ENCODE data around the gene DNASE1L2.
"Not testable (repeated sequence)": the region's sequence is repeated elsewhere in the genome, so short reads cannot be mapped to it uniquely, and the experiment has no call there.

The DNASE1L2 gene

GRCh38 chr16:2236337-2237101, at the start of gene DNASE1L2:
Gene DNASE1L2 (plus strand): TSS chr16:2236444. CDS start chr16:2236817, 373 bp downstream.
- no peak for DNase-seq (ENCODE audit: low read depth, low spot score)

- DNase-seq (ENCODE audit: low read depth, low spot score): no peak
These were observed 49.7 kb upstream of the DNASE1L2 start for GRCh38 chr16:2186505-2186904.

DNA sequence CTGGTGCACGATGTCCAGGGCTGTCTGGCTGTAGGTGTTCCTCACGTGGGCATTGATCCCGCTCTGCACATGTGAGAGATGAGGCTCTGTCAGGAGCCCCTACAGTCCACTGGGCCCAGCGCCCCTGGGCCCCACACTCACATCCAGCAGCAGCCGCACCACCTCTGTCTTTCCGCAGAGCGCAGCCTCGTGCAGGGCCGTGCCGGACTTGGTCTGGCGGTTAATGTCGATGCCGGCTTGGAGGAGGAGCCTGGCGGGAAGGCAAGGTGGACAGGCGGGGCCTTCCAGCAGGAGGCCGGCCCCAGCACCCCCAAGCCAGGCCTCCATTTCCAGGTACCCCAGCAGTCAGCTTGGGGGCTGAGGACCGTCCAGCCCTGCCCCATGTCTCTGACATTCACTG, 49.0 kb upstream of the DNASE1L2 start:
- no peak for DNase-seq (ENCODE audit: low read depth, low spot score)

GRCh38 chr16:2188395-2188794, 47.8 kb upstream of the DNASE1L2 start:
- DNase-seq (ENCODE audit: low read depth, low spot score): no peak

- no peak for DNase-seq (ENCODE audit: low read depth, low spot score)
These were observed 46.9 kb upstream of the DNASE1L2 start for GRCh38 chr16:2189252-2189893.

DNA sequence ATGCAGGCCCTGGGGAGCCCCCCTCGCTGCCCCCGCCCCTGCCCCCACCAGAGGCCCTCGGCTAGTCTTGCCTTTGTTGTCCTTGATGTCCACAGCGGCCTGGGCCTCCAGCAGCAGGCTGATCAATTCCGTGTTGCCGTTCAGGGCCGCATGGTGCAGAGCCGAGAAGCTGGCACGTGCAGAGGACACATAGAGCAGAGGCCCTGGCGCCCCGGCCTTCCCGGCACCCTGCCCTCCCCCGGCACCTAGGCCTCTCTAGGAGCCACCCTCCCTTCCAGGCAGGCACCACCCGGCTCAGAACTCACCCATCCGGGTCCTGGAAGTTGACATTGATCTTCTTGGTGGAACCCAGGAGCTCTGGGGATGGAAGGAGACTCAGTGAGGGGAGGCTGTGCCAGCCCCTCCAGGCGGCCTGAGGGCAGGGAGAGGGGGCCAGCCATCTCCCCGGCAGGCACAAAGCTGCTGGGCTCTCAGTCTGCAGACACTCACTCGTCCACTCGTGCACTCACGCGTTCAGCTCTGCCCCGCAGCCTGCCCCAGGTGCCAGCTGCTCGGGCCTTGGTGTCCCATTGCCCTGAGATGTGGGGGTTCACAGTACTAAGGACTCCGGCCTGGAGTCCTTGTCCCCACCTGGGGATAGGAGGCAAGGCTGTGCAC, 46.1 kb upstream of the DNASE1L2 start:
- no peak for DNase-seq (ENCODE audit: low read depth, low spot score)

DNA sequence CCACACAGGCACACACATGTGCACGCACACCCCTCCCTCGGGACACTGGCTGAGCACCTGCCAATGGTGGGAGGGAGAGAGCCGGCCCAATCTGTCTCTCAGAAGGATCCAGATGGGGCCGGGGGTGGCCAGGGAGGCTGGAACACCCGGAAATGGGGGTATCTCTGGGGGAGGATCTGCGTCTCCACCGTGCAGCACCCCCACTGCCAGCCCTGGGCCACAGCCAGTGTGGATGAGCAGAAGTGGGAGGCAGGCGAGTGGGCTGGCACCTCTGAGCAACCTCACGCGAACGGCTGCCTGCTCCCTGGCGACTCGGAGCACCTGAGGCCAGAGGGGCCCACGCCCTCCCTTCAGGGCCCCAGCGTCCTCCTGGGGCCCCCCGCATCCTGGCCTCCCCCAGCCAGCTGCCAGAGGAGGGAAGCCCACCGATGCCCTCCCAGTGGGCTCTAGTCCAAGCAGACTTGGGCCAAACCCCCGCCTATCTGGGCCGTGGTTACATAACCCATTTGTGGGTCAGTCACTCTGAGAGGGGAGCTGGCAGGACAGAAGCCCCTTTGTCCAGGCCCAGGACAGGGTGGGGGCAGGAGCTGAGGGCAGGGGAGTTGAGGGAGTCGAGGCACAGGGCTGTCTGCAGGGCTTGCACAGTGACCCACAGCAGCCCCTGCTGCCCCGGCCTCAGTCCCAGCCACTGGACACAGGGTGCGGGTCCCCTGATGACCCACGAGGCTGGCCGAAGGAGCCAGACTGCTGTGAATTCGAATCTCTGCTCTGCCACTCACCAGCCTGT, 45.4 kb upstream of the DNASE1L2 start:
- DNase-seq (ENCODE audit: low read depth, low spot score): no peak

- DNase-seq (ENCODE audit: low read depth, low spot score): no peak
These were observed 44.9 kb upstream of the DNASE1L2 start for GRCh38 chr16:2191446-2191706.

GRCh38 chr16:2194166-2194834, 41.9 kb upstream of the DNASE1L2 start:
- no peak for DNase-seq (ENCODE audit: low read depth, low spot score)

DNA sequence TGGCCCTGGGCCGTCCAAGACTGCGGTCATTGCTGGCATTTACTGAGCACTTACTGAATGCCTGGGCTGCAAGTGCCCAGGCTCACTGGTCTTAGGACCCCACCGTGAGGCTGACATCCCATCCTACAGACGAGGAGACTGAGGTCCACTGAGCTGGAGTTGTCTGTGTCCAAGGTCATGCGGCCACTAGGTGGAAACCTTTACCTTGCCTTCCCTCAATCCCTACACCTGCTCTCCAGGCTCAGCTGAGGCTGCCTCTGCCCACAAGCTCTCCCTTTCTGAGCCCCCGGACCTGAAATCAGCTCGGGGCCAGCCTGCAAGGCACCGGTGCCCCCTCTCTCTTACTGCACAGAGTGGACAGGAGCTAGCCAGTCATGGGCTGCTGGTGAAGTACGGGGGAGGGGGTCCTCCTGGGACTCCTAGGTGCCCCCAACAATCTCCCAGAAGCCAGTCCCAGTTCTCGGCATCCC, 41.4 kb upstream of the DNASE1L2 start:
- DNase-seq (ENCODE audit: low read depth, low spot score): peak; percentile 75

DNA sequence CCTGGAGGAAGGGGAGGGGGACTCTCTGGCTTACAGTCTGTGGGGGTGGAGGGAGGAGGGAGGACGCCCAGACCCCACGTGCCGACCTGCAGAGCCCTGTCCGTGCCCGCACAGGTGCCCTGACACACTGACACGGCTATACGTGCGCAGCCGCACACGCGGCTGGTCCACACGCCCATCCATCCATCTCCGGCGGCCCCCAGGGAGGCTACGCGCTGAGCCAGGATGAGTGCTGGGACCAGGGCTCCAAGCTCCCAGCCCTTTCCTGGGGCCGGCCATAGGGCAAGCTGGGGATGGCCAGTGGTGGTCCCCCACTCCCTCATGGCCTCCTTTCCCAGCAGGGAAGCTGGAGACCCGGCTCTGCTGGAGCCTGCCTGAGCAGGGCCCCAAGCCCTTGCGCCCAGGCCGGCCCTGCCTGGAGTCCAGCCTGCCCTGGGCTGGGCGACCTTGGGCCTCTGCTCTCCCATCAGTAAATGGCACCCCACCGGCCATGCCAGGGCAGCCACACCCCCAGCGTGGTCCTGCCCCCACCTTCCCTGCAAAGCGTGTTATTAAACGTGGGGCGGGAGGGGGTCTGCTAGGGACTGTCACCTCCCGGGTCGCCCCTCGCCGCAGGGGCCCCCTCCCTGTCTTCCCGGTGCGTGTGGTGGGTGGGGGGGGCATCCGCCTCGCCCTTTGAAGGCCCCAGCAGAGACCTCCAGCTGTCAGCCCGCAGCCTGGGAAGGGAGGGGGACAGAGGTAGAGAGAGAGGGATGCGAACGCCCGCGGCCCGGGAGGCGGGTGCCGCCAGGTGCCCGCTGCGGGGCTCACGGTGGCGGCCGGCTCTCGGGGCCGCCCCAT, 40.7 kb upstream of the DNASE1L2 start:
- DNase-seq (ENCODE audit: low read depth, low spot score): no peak

DNA sequence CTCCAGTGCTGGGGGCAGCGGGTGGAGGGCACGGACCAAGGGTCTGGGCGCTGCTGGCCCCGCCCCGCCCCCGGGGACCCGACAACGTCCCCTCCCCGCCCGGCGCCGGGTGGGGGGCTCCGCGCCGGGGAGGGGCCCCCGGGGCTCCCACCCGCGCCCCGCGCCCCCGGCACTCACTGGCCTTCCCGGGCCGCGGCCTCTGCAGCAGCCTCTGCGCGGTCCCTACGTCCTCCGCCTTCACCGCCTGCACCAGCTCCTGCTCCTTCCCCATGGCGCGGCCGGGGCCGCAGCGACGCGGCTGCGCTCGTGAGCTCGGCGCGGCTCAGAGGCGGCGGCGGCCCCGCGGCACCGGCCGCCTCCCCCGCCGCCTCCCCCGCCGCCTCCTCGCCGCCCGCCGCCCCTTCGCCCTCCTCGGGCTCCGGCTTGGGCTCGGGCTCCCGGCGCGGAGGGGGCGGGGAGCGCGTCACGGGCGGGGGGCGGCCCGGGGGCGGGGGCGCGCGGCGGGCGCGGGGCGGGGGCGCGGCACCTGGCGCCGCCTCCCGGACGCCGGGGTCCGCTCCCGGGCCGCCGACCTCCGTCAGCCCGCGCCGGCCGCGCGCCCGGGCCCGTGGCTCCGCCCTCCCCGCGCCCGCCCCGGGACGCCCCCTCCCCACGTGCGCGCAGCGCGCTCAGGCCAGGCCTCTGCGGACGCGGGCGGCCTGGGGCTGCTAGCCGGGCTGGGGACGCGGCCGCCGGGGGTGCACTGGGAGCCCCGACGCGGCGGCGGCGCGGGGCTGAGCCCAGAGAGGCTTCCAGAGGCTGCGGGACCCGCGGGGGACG, 39.9 kb upstream of the DNASE1L2 start, which contains the start of gene CASKIN1:
CASKIN1 (minus strand) TSS at position 444 of the 819 bp plus-strand sequence; CDS start at position 271, 173 bp downstream.
- no peak for DNase-seq (ENCODE audit: low read depth, low spot score)

GRCh38 chr16:2196981-2197511, 39.2 kb upstream of the DNASE1L2 start:
- DNase-seq (ENCODE audit: low read depth, low spot score): no peak

DNA sequence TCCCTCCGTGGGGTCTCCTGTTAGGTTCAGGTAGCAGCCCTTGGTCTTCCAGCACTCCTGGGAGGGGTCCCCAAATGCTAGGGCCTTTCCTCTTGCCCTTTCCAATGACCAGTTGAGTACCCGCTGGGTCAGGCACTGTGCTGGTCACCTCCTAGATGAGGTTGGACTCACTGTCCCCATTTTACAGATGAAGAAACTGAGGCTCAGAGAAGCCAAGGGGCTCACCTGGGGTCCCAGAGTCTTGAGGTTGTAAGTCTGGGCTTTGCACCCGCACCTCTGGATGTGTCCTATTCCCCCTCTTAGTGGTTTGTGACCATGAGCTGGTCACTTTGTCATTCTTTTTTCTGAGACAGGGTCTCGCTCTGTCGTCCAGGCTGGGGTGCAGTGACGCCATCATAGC, 38.5 kb upstream of the DNASE1L2 start:
- no peak for DNase-seq (ENCODE audit: low read depth, low spot score)

DNA sequence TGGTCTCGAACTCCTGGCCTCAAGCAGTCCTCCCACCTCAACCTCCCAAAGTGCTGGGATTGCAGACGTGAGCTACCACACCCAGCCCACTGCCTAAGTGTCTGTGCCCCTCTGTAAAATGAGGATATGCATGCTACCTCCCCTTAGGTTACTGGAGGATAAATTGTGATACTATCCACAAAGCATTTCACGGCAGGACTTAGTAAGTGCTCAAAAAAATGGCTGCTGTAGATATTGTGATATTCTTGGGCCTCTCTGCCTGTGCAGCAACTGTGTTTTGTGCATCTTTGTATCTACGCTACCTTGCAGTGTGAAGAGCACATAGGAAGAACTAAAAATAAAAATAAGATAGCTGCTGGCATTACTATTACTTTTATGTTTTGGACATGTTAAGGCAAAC, 38.0 kb upstream of the DNASE1L2 start:
- DNase-seq (ENCODE audit: low read depth, low spot score): no peak

GRCh38 chr16:2199095-2199494, 37.1 kb upstream of the DNASE1L2 start:
- DNase-seq (ENCODE audit: low read depth, low spot score): no peak

GRCh38 chr16:2199621-2200139, 36.6 kb upstream of the DNASE1L2 start:
- no peak for DNase-seq (ENCODE audit: low read depth, low spot score)

DNA sequence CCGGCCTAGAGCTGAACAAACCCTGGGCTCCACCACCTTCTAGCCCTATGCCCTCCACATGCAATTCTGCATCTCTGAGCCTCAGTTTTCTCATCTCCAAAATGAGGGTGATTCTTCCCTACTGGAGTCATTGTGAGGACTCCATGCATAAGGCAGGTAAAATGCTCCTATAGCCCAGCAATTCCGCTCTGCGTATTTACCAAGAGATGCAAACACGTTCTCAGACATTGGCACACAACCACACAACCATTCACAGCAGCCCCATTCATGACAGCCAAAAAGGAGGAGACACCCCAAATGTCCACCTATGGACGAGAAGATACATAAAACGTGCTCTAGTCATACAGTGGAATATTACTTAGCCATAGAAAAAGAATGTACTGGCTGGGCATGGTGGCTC, 35.9 kb upstream of the DNASE1L2 start:
- DNase-seq (ENCODE audit: low read depth, low spot score): no peak

GRCh38 chr16:2203119-2203688, 33.0 kb upstream of the DNASE1L2 start:
- DNase-seq (ENCODE audit: low read depth, low spot score): not testable (repeated sequence)

Measured in iPS DF 19.7 (cell line).